SJCRH30 (cell line): Measurements from ENCODE around the gene GEMIN7. TPM values are rescaled to one million over a fixed set of nuclear protein-coding genes. Genes with fewer than 3 reads are reported as not detected.
A peak's percentile ranks its signal among the peaks of the same experiment; 100 is the strongest.

ENCODE experiments used
- DNase-seq, 2 experiments: peaks; one replicate each; pipeline ENCODE4 v3.0.0-alpha.2; 2015 to 2020
- H3K27ac ChIP-seq: fragments of 250-450 bp; sonication (Bioruptor Pico); 2 replicates; pipeline ENCODE4 v1.5.1; 2020; ENCODE audit warnings: mild to moderate bottlenecking, moderate library complexity
- H3K27me3 ChIP-seq: fragments of 250-450 bp; sonication (Bioruptor Pico); 2 replicates; pipeline ENCODE4 v1.5.1; 2020; ENCODE audit warnings: mild to moderate bottlenecking, moderate library complexity
- H3K36me3 ChIP-seq: fragments of 250-450 bp; sonication (Bioruptor Pico); 2 replicates; pipeline ENCODE4 v1.5.1; 2020; ENCODE audit warnings: mild to moderate bottlenecking, moderate library complexity
- H3K4me1 ChIP-seq: fragments of 250-450 bp; sonication (Bioruptor Pico); 2 replicates; pipeline ENCODE4 v1.5.1; 2020; ENCODE audit warnings: mild to moderate bottlenecking, moderate library complexity
- H3K4me3 ChIP-seq: fragments of 250-450 bp; sonication (Bioruptor Pico); 2 replicates; pipeline ENCODE4 v1.5.1; 2020; ENCODE audit warnings: mild to moderate bottlenecking, moderate library complexity
- H3K9me3 ChIP-seq: fragments of 250-450 bp; sonication (Bioruptor Pico); replicated peaks from 2 replicates; pipeline ENCODE4 v1.5.1; 2020; ENCODE audit warnings: mild to moderate bottlenecking, moderate library complexity
- total RNA-seq: library from RNA; depleted of rRNA; stranded (reverse); fragments of >200 nt; shearing (Covaris generic); gene quantifications from 2 replicates; pipeline ENCODE4 v1.2.3, GENCODE V29; 2014

GEMIN7 gene
- total RNA-seq, 1 experiment from 2014 or later = 37.9 TPM

DNA sequence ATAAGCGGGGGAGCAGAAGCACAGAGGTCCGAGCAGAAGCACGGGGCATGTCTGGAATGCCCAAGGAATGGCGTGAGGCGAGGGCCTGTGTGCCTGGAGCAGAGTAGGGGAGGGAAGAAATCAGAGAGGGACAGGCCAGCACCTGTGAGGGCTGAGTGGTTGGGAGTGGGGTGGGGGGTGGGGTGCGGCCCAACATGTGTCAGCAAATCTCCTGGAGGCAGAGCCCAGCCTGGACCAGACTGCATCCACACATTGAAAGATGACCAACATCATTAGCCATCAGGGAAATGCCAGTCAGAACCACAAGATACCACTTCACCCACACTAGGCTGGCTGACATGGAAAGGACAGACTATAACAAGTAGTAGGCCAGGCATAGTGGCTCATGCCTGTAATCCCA, 29.0 kb upstream of the GEMIN7 start:
- no peaks in the 10 kb centered on the region for H3K27me3 ChIP-seq
- no peak overlapping the region for H3K27ac ChIP-seq
- peaks cover 5% of the 10 kb centered on the region; the same call in 1 of the 2 replicates for H3K4me1 ChIP-seq
- no peak for DNase-seq
- no peaks in the 10 kb centered on the region for H3K9me3 ChIP-seq
- no peak overlapping the region for H3K4me3 ChIP-seq
- peaks cover 33% of the 10 kb centered on the region for H3K36me3 ChIP-seq

DNA sequence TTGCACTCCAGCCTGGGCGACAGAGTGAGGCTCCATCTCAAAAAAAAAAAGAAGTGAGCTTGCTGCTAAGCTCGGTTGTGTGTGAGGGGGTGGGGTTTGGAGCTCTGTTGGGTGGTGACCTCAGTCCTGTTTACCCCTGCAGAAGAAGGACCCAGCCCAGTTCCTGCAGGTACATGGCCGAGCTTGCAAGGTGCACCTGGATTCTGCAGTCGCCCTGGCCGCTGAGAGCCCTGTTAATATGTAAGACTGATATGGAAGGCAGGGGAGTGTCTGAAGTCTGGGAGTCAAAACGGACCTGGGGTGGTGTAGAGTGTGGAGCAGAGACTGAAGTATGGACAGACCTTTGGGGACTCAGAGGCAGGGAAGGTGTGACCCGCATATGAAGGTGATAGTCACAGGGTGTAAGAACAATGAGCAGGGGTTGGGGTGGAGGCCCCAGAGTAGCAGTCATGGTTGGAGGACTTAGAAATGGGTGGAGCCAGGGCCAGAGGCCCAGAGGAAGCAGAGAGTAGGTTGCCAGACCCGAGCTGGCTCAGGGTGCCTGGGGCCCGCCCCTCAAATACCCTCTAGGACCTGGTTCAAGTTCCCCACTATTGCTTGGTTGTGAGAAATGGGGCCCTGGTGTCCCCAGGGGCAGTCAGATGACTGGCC, 27.0 kb upstream of the GEMIN7 start:
- peaks cover under 1% of the 10 kb centered on the region; the same call in 1 of the 2 replicates for H3K4me1 ChIP-seq
- no peak for DNase-seq
- H3K4me3 ChIP-seq = no peak overlapping the region
- peaks cover 32% of the 10 kb centered on the region for H3K36me3 ChIP-seq
- no peak overlapping the region for H3K27ac ChIP-seq
- no peaks in the 10 kb centered on the region for H3K27me3 ChIP-seq
- no peaks in the 10 kb centered on the region for H3K9me3 ChIP-seq

DNA sequence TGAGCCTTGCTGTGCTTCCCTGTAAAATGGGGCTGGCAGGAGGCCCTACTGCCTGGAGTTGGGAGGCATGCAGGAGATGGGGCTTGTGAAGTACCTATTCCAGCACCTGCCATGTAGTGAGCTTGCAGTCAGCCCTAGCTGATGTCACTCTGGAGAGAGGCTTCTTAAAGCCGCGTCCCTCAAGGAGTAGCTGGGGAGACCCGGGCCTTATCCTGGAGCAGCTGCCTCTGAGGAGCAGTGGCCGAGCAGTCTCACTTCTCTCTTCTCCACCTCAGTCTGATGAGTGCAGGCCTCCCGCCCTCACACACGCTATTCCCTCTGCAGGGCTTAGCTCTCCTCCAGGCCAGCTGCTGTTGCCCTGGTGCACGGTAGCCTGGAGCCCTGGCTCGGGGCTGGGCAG, 22.2 kb upstream of the GEMIN7 start:
- Histone ChIP-seq H3K27ac (no peak overlapping the region), H3K4me1 (no peaks in the 10 kb centered on the region), H3K27me3 (no peaks in the 10 kb centered on the region), H3K4me3 (no peak overlapping the region), H3K9me3 (no peaks in the 10 kb centered on the region), H3K36me3 (peaks cover 70% of the 10 kb centered on the region)
- DNase-seq = no peak

DNA sequence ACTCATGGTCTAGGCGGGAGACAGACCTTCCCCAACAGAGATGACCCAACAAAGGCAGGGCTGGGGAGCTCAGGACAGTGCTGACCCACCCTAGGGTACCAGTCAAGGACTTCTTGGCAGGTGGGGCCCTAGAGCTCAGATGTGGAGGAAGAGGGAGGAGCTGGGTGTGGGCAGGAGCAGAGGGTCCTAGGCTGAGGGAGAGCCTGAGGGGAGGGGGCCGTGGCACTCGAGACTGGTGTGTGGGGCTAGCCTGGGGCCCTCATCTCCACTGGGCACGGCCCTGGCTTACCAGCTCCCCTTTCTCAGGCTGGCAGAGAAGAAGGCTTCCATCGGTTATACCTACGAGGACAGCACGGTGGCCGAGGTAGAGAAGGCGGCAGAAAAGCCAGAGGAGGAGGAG, 21.6 kb upstream of the GEMIN7 start:
- Histone ChIP-seq H3K9me3 (no peaks in the 10 kb centered on the region), H3K27ac (no peak overlapping the region), H3K36me3 (peaks cover 76% of the 10 kb centered on the region), H3K27me3 (no peaks in the 10 kb centered on the region), H3K4me1 (no peaks in the 10 kb centered on the region), H3K4me3 (no peak overlapping the region)
- no peak for DNase-seq

DNA sequence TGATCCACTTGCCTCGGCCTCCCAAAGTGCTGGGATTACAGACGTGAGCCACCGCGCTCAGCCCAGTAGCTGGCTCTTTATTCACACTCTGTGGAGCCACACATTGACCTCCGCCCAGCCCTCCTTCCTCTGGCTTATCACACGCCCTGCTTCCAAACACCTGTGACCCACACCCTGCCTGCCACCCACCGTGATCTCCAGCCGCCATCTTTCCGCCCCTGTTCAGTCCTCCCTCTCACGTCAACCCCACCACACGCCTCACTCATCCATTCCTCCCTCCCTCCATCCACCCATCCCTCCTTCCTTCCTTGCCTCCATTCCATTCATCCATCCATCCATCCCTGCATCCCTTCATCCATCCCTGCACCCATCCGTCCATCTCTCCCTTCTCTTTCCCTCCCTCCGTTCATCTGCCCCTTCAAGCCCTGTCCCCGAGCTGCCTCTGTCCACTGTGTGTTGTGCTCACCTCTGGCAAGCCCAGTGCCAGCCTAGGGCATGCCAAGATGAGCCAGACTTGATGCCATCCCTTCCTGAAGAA, 20.4 kb upstream of the GEMIN7 start:
- peaks cover 76% of the 10 kb centered on the region for H3K36me3 ChIP-seq
- DNase-seq = no peak
- H3K4me1 ChIP-seq = no peaks in the 10 kb centered on the region
- no peaks in the 10 kb centered on the region for H3K27me3 ChIP-seq
- no peak overlapping the region for H3K27ac ChIP-seq
- H3K4me3 ChIP-seq = no peak overlapping the region
- no peaks in the 10 kb centered on the region for H3K9me3 ChIP-seq

DNA sequence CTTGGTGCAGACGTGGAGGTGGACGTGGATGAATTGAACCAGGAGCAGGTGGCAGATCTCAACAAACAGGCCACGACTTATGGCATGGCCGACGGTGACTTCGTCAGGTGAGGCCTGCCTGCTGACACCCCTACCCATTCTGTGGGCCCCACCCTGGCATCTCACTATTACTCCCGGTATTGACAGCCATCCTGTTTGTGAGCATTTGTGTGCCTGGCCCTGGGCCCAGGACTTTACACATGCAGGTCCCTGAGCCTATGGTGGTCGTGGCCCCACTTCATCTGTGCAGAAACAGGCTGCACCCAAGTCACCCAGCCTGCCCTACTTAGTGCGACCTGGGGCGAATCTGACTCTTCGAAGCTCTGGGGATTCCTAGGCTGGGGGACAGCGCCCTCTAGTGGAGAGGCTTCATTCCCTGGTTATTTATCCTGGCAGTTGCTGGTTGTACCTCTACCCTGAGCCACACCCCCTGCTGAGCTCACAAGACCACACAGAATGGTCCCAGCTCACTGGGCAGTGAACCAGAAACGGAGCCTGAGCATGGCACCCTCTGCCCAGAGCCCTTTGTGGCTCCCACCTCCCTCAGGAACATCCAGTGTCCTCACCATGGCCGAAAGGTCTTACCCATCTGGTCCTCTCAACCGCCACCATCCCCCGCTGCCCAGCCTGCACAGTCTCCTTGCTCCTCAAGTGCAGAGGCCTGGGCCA, 19.6 kb upstream of the GEMIN7 start:
- Histone ChIP-seq H3K27ac (no peak overlapping the region), H3K4me3 (no peak overlapping the region), H3K9me3 (no peaks in the 10 kb centered on the region), H3K27me3 (no peaks in the 10 kb centered on the region), H3K4me1 (no peaks in the 10 kb centered on the region), H3K36me3 (peaks cover 72% of the 10 kb centered on the region)
- DNase-seq = peak; percentile 82 to 91

DNA sequence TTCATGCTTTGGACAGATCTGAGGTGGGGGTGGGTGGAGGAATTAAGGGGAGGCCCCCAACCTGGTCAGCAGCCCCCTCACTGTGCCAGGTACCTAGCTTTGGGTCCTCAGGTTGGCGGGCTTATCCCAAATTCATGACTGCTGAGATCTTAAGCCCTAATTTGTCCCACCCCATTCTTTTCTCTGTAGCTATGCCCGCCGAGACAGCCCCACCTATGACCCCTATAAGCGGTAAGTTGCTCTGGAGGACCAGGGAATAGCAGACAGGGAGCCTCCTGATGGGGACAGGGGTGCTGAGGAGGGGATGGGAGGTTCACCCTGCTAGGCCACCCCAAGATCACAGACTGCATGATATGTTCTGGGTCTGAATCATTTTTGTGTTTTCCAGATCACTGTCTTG, 17.1 kb upstream of the GEMIN7 start:
- H3K27ac ChIP-seq = no peak overlapping the region
- H3K9me3 ChIP-seq = no peaks in the 10 kb centered on the region
- H3K36me3 ChIP-seq = peaks cover 65% of the 10 kb centered on the region
- DNase-seq = no peak
- H3K4me3 ChIP-seq = no peak overlapping the region
- no peaks in the 10 kb centered on the region for H3K27me3 ChIP-seq
- H3K4me1 ChIP-seq = no peaks in the 10 kb centered on the region

DNA sequence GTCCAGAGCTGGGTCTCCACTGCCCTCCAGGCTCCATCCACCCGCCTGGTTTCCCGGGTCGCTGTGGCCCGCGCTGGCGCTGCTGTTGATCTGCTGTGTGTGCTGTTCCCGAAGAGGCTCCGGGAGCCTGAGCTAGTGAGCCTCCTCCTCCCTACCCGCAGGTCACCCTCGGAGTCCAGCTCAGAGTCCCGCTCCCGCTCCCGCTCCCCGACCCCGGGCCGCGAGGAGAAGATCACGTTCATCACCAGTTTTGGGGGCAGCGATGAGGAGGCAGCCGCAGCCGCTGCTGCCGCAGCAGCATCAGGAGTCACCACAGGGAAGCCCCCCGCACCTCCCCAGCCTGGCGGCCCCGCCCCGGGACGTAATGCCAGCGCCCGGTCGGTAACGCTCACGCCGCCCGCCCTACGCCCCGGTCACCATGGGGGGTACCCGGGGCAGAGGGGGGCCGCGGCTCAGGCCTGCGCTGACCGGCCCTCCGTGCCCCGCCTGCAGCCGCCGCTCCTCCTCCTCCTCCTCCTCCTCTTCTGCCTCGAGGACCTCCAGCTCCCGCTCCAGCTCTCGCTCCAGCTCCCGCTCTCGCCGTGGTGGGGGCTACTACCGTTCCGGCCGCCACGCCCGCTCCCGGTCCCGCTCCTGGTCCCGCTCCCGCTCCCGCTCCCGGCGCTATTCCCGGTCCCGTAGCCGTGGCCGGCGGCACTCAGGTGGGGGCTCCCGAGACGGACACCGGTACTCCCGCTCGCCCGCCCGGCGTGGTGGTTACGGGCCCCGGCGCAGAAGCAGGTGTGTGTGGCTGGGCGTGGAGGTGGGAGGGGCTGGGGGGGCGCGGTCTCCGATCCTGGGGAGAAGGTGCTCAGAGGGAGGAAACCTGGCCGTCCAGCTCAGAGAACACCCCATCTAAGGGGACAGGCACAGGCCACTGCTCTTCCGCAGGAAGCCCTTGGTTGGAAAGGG, 14.9 kb upstream of the GEMIN7 start:
- H3K36me3 ChIP-seq = peaks cover 57% of the 10 kb centered on the region
- no peaks in the 10 kb centered on the region for H3K9me3 ChIP-seq
- H3K4me1 ChIP-seq = no peaks in the 10 kb centered on the region
- DNase-seq = no peak
- no peaks in the 10 kb centered on the region for H3K27me3 ChIP-seq
- H3K27ac ChIP-seq = no peak overlapping the region
- no peak overlapping the region for H3K4me3 ChIP-seq

DNA sequence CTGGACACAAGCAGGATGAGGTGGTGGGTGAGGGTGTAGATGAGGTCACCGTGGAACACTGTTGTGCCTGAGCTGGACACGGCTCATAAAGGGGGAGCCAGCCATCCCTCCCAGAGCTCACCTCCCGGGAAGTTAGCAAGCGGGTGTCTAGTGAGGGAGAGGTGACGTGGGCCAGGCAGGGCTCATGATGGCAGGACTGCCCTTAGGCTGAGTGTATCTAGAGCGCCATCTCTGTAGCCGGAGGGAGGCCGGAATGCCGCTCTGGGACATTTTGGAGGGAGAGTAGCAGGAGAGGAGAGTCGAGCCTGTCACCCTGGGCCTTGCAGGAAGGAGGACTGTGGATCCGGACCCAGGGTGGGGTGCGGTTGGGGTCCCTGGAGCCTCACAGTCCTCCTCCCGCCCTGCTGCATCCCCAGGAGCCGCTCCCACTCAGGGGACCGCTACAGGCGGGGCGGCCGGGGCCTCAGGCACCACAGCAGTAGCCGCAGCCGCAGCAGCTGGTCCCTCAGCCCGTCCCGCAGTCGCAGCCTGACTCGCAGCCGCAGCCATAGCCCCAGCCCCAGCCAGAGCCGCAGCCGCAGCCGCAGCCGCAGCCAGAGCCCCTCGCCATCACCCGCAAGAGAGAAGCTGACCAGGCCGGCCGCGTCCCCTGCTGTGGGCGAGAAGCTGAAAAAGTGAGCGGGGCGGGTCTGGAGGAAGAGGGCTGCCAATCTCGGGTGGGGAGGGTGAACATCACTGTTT, 12.0 kb upstream of the GEMIN7 start:
- Histone ChIP-seq H3K36me3 (peaks cover 35% of the 10 kb centered on the region), H3K27me3 (no peaks in the 10 kb centered on the region), H3K27ac (no peak overlapping the region), H3K4me1 (no peaks in the 10 kb centered on the region), H3K4me3 (no peak overlapping the region), H3K9me3 (no peaks in the 10 kb centered on the region)
- no peak for DNase-seq

DNA sequence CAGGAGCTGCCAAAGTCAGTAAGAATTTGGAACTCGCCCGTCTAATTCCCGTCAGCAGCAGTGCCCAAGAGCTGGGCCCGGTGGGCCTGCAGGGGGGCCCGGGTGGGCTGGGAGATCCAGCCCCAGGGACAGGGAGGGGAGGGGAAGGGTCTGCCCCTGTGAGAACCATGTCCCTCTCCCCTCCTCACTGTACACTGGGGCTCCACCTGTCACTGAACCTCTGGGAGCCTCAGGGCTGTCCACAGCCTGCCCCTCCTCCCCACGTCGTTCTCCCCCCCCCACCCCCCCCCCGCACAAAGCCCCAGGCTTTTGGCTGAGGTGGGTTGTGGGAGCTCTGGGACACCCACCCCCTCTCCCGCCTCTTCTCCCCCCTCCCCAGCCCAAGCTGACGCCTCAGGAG, 11.0 kb upstream of the GEMIN7 start:
- peaks cover 27% of the 10 kb centered on the region for H3K36me3 ChIP-seq

DNA sequence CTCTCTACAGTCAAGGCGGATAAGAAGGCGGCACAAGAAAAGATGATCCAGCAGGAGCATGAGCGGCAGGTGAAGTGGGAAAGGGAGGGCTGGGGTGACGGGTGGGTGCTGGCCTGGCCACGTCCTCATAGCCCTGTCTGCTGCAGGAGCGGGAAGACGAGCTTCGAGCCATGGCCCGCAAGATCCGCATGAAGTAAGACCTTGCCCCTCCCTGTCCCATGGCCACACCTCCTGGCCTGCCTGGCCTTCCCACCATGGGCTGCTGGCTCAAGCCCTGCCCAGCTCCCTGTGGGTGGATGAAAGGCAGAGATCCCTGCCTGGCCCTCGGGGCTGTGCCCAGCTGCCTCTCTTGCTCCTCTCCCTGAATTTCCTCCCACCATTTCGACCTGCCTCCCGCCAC, 10.0 kb upstream of the GEMIN7 start:
- no peak overlapping the region for H3K27ac ChIP-seq
- DNase-seq = peak; percentile 23 to 27
- H3K9me3 ChIP-seq = no peaks in the 10 kb centered on the region
- no peaks in the 10 kb centered on the region for H3K4me1 ChIP-seq
- no peaks in the 10 kb centered on the region for H3K27me3 ChIP-seq
- H3K36me3 ChIP-seq = peaks cover 21% of the 10 kb centered on the region; the same call in 1 of the 2 replicates
- H3K4me3 ChIP-seq = no peak overlapping the region

More for the DNA sequence above, 11.0 kb upstream of the GEMIN7 start:
- DNase-seq = no peak
- Histone ChIP-seq H3K4me3 (no peak overlapping the region), H3K27ac (no peak overlapping the region), H3K4me1 (no peaks in the 10 kb centered on the region), H3K27me3 (no peaks in the 10 kb centered on the region), H3K9me3 (no peaks in the 10 kb centered on the region)

DNA sequence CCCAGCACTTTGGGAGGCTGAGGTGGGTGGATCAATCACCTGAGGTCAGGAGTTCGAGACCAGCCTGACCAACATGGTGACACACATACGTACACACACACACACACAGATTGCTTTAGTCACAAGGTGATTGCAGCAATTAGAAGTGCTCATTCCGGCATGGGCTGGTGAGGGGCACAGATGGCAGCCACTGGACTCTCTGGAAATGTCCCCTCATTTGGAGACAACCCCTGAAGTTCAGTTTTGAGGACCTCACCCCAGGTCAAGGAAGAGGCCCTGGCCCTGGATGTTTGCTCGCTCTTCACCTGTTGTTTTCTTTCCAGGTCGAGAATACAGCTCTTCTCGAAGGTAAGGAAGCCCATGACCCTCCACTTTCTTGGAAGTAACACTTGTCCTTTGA, 8.8 kb upstream of the GEMIN7 start:
- no peaks in the 10 kb centered on the region for H3K9me3 ChIP-seq
- H3K36me3 ChIP-seq = peaks cover 14% of the 10 kb centered on the region; the same call in 1 of the 2 replicates
- no peak overlapping the region for H3K4me3 ChIP-seq
- no peak overlapping the region for H3K27ac ChIP-seq
- H3K27me3 ChIP-seq = no peaks in the 10 kb centered on the region
- DNase-seq = no peak
- H3K4me1 ChIP-seq = no peaks in the 10 kb centered on the region

DNA sequence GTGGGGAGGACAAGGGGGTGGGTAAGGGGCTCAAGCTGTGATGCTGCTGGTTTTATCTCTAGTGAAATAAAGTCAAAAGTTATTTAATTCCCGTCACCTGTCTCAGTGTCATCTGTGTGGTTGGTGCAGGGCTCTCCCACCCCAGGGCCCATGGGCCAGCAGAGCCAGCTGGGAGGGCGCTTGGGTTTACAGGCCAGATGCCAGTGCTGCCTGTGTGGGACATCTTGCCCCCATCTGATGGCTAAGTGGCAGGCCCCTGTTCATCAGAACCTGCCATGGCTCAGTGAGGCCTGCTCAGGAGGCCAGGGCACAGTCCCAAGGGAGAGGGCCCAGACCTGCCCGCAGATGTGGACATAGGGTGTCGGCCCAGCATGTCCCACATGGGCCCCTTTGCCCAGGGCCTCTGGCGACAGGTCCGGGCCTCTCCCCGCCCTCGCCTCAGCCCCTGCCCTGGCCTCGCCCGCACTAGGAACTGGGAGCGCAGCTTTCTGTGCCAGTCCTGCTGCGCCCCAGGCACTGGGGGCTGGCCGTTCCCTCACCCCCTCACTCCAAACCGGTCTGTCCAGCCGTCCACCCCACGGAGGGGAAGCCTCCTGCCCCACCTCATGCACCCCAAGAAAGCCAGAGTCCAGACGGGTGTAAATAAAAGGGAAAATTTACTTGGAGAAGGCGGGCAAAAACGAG, 8.1 kb upstream of the GEMIN7 start:
- Histone ChIP-seq H3K4me3 (no peak overlapping the region), H3K27me3 (no peaks in the 10 kb centered on the region), H3K27ac (no peak overlapping the region), H3K9me3 (no peaks in the 10 kb centered on the region), H3K4me1 (no peaks in the 10 kb centered on the region), H3K36me3 (peaks cover 14% of the 10 kb centered on the region; the same call in 1 of the 2 replicates)
- no peak for DNase-seq

DNA sequence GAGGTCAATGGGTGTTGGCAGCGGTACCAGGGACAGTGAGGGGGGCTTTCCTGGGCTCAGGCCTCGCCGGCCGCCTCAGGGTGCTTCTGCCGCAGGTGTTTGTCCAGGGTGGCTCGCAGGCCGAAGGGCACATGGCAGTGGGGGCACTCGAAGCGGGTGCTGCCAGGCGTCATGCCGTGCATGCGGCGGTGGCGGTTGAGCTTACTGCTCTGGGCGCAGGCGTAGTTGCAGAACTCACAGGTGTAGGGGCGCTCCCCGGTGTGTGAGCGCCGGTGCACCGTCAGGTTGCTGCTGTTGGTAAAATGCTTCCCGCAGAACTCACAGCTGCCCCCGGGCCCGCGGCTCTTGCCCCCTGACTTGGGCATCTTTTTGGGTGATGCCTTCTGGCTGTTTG, 7.5 kb upstream of the GEMIN7 start:
- Histone ChIP-seq H3K9me3 (no peaks in the 10 kb centered on the region), H3K4me1 (no peaks in the 10 kb centered on the region), H3K27ac (no peak overlapping the region), H3K36me3 (peaks cover 14% of the 10 kb centered on the region; the same call in 1 of the 2 replicates), H3K27me3 (no peaks in the 10 kb centered on the region), H3K4me3 (no peak overlapping the region)
- no peak for DNase-seq
